ENCODE results near the gene SLC34A3.

The SLC34A3 gene

GRCh38 chr9:137275588-137276472, 45.1 kb downstream of the SLC34A3 start:
- peak overlapping the region; percentile 3; the same call in 1 of the 2 replicates for H3K4me2 ChIP-seq (ENCODE audit: low read length)
- no peak overlapping the region for H3K9ac ChIP-seq (ENCODE audit: low read length)
- no peaks in the 10 kb centered on the region for H3K9me3 ChIP-seq (ENCODE audit: insufficient read depth, low read length)

DNA sequence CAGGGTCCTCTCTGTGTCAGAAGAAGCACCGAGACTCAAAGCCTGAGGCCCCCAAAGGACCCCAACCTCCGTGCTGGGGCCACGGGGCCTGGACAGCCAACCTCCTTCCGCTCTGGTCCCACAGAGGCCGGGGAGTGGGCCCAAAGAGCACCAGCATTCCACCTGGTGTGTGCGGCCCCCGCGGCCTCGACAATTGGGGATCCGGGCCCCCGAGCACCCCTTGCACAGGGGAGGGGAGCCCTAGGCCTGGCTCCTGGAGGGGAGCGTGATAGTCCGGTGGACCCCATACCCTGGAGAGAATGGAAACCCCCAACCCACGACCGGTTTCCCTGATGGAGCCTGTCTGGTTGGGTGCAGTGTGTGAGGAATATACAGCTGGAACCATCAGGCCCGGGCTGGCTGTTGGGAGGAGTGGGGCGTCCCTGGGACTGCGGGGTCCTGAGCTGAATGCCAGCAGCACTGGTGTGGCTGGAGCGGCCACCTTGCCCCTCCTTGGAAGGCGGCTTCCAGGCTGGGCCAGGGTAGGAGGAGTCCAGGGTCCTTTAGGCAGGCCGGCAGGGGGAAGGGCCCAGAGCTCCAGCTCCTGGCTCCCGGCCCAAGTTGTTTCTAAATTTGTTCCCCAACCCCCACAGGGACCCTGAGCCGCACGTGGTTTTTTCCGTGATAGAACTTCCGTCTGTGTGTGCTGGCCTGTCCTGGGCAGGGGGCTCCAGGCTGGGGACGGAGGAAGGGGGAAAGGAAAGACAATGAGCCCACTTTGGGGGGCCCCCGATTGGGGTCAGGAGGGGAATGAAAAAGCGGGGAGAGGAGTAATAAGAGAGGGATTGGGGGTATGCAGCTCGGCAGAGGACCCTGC, 46.0 kb downstream of the SLC34A3 start:
- Histone ChIP-seq H3K27ac (ENCODE audit: low read length) (peak overlapping the region; percentile 58), H3K4me2 (ENCODE audit: low read length) (peak overlapping the region; percentile 79), H3K4me1 (ENCODE audit: low read length) (peaks cover 28% of the 10 kb centered on the region), H3K36me3 (replicated peaks; ENCODE audit: low read depth, low read length) (peaks cover 18% of the 10 kb centered on the region), H3K9me3 (ENCODE audit: insufficient read depth, low read length) (no peaks in the 10 kb centered on the region), H3K4me3 (ENCODE audit: low read length) (peak overlapping the region; percentile 81), H2AFZ (ENCODE audit: low read depth, low read length) (no peak overlapping the region), H3K27me3 (ENCODE audit: low read depth, low read length) (no peaks in the 10 kb centered on the region), H3K9ac (ENCODE audit: low read length) (peak overlapping the region; percentile 84), H4K20me1 (ENCODE audit: insufficient read depth, low read length) (no peaks in the 10 kb centered on the region), H3K79me2 (ENCODE audit: low read length) (no peaks in the 10 kb centered on the region)
- no peak for TF ChIP-seq EZH2phosphoT487 (IDR thresholded peaks at IDR 0.05; ENCODE audit: low read depth)
- TF ChIP-seq, protein P1, sequence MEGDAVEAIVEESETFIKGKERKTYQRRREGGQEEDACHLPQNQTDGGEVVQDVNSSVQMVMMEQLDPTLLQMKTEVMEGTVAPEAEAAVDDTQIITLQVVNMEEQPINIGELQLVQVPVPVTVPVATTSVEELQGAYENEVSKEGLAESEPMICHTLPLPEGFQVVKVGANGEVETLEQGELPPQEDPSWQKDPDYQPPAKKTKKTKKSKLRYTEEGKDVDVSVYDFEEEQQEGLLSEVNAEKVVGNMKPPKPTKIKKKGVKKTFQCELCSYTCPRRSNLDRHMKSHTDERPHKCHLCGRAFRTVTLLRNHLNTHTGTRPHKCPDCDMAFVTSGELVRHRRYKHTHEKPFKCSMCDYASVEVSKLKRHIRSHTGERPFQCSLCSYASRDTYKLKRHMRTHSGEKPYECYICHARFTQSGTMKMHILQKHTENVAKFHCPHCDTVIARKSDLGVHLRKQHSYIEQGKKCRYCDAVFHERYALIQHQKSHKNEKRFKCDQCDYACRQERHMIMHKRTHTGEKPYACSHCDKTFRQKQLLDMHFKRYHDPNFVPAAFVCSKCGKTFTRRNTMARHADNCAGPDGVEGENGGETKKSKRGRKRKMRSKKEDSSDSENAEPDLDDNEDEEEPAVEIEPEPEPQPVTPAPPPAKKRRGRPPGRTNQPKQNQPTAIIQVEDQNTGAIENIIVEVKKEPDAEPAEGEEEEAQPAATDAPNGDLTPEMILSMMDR (IDR thresholded peaks at IDR 0.05; ENCODE audit: low read depth, low read length) = no peak

More at GRCh38 chr9:137275588-137276472, 45.1 kb downstream of the SLC34A3 start:
- no peak overlapping the region for H3K4me3 ChIP-seq (ENCODE audit: low read length)
- peaks cover 28% of the 10 kb centered on the region for H3K4me1 ChIP-seq (ENCODE audit: low read length)
- TF ChIP-seq, protein P1 (IDR thresholded peaks at IDR 0.05; ENCODE audit: low read depth, low read length) = no peak
- TF ChIP-seq EZH2phosphoT487 (IDR thresholded peaks at IDR 0.05; ENCODE audit: low read depth) = no peak
- no peaks in the 10 kb centered on the region for H3K79me2 ChIP-seq (ENCODE audit: low read length)
- peaks cover 18% of the 10 kb centered on the region for H3K36me3 ChIP-seq (replicated peaks; ENCODE audit: low read depth, low read length)
- H3K27ac ChIP-seq (ENCODE audit: low read length) = peak overlapping the region; percentile 20; the same call in 1 of the 2 replicates
- H3K27me3 ChIP-seq (ENCODE audit: low read depth, low read length) = no peaks in the 10 kb centered on the region
- H4K20me1 ChIP-seq (ENCODE audit: insufficient read depth, low read length) = no peaks in the 10 kb centered on the region
- no peak overlapping the region for H2AFZ ChIP-seq (ENCODE audit: low read depth, low read length)

GRCh38 chr9:137277329-137278041, 46.8 kb downstream of the SLC34A3 start, which contains the start of gene TOR4A:
TSS of gene TOR4A (plus strand) at chr9:137277726. CDS start at chr9:137278690, 964 bp downstream.
- no peaks in the 10 kb centered on the region for H4K20me1 ChIP-seq (ENCODE audit: insufficient read depth, low read length)
- H2AFZ ChIP-seq (ENCODE audit: low read depth, low read length) = no peak within 1 kb of the TSS
- peaks cover 28% of the 10 kb centered on the region for H3K4me1 ChIP-seq (ENCODE audit: low read length)
- no peaks in the 10 kb centered on the region for H3K9me3 ChIP-seq (ENCODE audit: insufficient read depth, low read length)
- H3K4me3 ChIP-seq (ENCODE audit: low read length) = peak within 1 kb of the TSS; percentile 81
- H3K4me2 ChIP-seq (ENCODE audit: low read length) = peak within 1 kb of the TSS; percentile 79
- H3K27ac ChIP-seq (ENCODE audit: low read length) = peak within 1 kb of the TSS; percentile 58
- TF ChIP-seq, protein P1 (IDR thresholded peaks at IDR 0.05; ENCODE audit: low read depth, low read length) = peak; percentile 21
- TF ChIP-seq EZH2phosphoT487 (IDR thresholded peaks at IDR 0.05; ENCODE audit: low read depth) = no peak
- peaks cover 18% of the 10 kb centered on the region for H3K36me3 ChIP-seq (replicated peaks; ENCODE audit: low read depth, low read length)
- peak within 1 kb of the TSS; percentile 84 for H3K9ac ChIP-seq (ENCODE audit: low read length)
- no peaks in the 10 kb centered on the region for H3K27me3 ChIP-seq (ENCODE audit: low read depth, low read length)
- H3K79me2 ChIP-seq (ENCODE audit: low read length) = no peaks in the 10 kb centered on the region

Measured in OCI-LY3 (cell line).